ENCODE measurements around the gene THAP4. TPM values are rescaled to one million over a fixed set of nuclear protein-coding genes. Genes with fewer than 3 reads are reported as not detected.

Gene THAP4
- total and polyA plus RNA-seq, 3 experiments from 2014 or later: 42.3 to 51.9 (median 51.4) TPM

- H3K4me3 ChIP-seq (ENCODE audit: low read length): no peak overlapping the region
- peak overlapping the region in 2 of 8 donors; percentile 6 to 75 for H3K27ac Mint-ChIP-seq
- H3K27me3 Mint-ChIP-seq: no peaks in the 10 kb centered on the region
- no peaks in the 10 kb centered on the region for H3K9me3 Mint-ChIP-seq
- H3K27me3 ChIP-seq (ENCODE audit: insufficient read depth, low read length, poor library complexity, severe bottlenecking): no peaks in the 10 kb centered on the region
- H3K9me3 ChIP-seq (ENCODE audit: low read length): no peaks in the 10 kb centered on the region
- H3K27ac ChIP-seq (ENCODE audit: low read depth, low read length): no peak overlapping the region
- POLR2A ChIA-PET: no interaction called here
- H3K4me3 Mint-ChIP-seq: no peak overlapping the region
- H3K36me3 Mint-ChIP-seq: peaks cover 0 to 46% (median 0%) of the 10 kb centered on the region in 3 donors
- no peaks in the 10 kb centered on the region for H3K4me1 ChIP-seq (ENCODE audit: insufficient read depth, low read length)
- H3K4me1 Mint-ChIP-seq: peaks cover 6 to 36% (median 24%) of the 10 kb centered on the region in 3 donors
- peaks cover 21% of the 10 kb centered on the region for H3K36me3 ChIP-seq (ENCODE audit: insufficient read depth, low read length)
- CTCF ChIA-PET: no interaction called here
- DNase-seq: no peak
Measured at GRCh38 chr2:241649927-241650326, 13.0 kb upstream of the THAP4 start.

DNA sequence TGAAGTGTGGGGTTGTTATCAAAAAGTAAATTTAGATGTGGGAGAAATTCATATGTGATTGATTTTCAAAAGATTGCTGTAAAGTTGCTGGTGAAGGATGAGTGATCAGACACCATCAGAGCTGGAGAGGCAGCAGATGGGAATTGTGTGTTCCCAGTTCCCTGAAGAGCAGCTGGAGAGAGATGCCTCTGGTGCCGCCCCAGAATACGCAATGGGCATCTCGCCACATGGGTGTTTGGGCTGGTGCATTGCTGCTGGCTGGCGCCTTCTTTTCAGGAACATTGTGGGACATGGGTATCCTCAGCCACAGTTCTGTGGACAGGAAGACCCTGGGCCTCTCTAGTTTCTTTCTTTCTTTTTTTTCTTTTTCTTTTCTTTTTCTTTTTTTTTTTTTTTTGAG lies 12.4 kb upstream of the THAP4 start:
- ChIA-PET CTCF (no interaction called here), POLR2A (no interaction called here)
- Histone ChIP-seq H3K27ac (ENCODE audit: low read depth, low read length) (no peak overlapping the region), H3K9me3 (ENCODE audit: low read length) (no peaks in the 10 kb centered on the region), H3K36me3 (ENCODE audit: insufficient read depth, low read length) (peaks cover 20% of the 10 kb centered on the region), H3K27me3 (ENCODE audit: insufficient read depth, low read length, poor library complexity, severe bottlenecking) (no peaks in the 10 kb centered on the region), H3K4me1 (ENCODE audit: insufficient read depth, low read length) (no peaks in the 10 kb centered on the region), H3K4me3 (ENCODE audit: low read length) (no peak overlapping the region)
- no peaks in the 10 kb centered on the region for H3K27me3 Mint-ChIP-seq
- H3K4me3 Mint-ChIP-seq: no peak overlapping the region
- peaks cover 8 to 38% (median 24%) of the 10 kb centered on the region in 3 donors for H3K4me1 Mint-ChIP-seq
- peaks cover 0 to 40% (median 0%) of the 10 kb centered on the region in 3 donors for H3K36me3 Mint-ChIP-seq
- H3K27ac Mint-ChIP-seq: peak overlapping the region in 5 of 8 donors; percentile 32 to 85 (median 66)
- H3K9me3 Mint-ChIP-seq: no peaks in the 10 kb centered on the region
- no peak for DNase-seq

DNA sequence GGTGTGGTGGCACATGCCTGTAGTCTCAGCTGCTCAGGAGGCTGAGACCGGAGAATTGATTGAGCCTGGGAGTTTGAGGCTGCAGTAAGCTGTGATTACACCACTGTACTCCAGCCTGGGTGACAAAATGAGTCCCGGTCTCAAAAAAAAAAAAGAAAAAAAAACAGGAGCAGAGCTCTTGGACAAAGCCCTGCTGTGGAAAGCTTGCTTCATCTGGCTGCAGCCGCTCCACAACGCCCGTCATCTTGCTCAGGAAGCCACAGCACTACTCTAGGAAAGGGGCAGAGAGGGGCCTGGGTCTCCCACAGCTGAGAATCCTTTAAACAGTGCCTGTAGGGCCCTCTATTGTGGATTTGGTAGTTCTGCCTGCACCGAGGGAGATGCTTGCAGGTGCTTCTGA lies 11.5 kb upstream of the THAP4 start:
- CTCF ChIA-PET: no interaction called here
- no peaks in the 10 kb centered on the region for H3K4me1 ChIP-seq (ENCODE audit: insufficient read depth, low read length)

DNA sequence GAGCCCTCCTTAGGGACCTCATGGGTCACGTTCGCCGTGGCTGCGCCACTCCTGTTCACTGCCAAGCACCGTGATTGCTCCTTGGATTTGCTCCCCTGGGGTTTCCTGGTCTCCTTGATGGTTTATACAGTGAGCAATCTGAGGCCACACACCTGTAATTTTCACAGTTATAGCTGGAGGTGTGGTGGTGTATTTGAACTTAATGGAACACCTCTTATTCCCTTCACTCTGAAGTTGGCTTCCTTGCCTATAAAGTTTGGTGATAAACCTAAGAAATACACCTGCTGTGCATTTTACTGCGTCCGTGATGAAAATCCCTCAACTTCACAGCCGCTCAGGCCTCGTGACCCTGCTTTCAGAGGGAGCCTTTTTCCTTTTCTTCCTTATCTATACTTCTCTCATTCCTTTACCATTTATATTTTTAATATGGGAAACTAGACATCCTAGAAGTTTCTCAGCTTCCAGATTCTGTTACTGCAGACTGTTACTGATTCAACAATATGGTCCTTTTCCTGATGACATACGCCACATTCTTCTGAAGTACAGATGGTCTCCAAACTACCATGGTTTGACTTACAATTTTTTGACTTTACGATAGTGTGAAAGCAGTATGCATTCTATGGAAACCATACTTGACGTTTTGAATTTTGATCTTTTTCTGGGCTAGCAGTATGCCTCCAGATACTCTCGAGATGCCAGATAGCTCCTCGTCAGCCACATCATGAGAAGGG lies 9.1 kb upstream of the THAP4 start:
- Mint-ChIP-seq H3K27ac (peak overlapping the region in 1 of 8 donors; percentile 52), H3K36me3 (peaks cover 0 to 19% (median 0%) of the 10 kb centered on the region in 3 donors), H3K9me3 (no peaks in the 10 kb centered on the region), H3K27me3 (no peaks in the 10 kb centered on the region), H3K4me3 (no peak overlapping the region), H3K4me1 (peaks cover 15 to 65% (median 39%) of the 10 kb centered on the region in 3 donors)
- DNase-seq: no peak
- H3K4me3 ChIP-seq (ENCODE audit: low read length): no peak overlapping the region
- no peaks in the 10 kb centered on the region for H3K4me1 ChIP-seq (ENCODE audit: insufficient read depth, low read length)
- no peaks in the 10 kb centered on the region for H3K9me3 ChIP-seq (ENCODE audit: low read length)
- no peak overlapping the region for H3K27ac ChIP-seq (ENCODE audit: low read depth, low read length)
- H3K27me3 ChIP-seq (ENCODE audit: insufficient read depth, low read length, poor library complexity, severe bottlenecking): no peaks in the 10 kb centered on the region
- ChIA-PET CTCF (interaction anchor here (0.9 to 1.1 kb wide), 2 partner anchors 13 to 69 kb away, joined by 3 read pairs; no protein-coding TSS in a partner anchor), POLR2A (no interaction called here)
- H3K36me3 ChIP-seq (ENCODE audit: insufficient read depth, low read length): peaks cover 1% of the 10 kb centered on the region

More for the DNA sequence above, 11.5 kb upstream of the THAP4 start:
- Histone ChIP-seq H3K27me3 (ENCODE audit: insufficient read depth, low read length, poor library complexity, severe bottlenecking) (no peaks in the 10 kb centered on the region), H3K27ac (ENCODE audit: low read depth, low read length) (no peak overlapping the region), H3K4me3 (ENCODE audit: low read length) (no peak overlapping the region), H3K9me3 (ENCODE audit: low read length) (no peaks in the 10 kb centered on the region), H3K36me3 (ENCODE audit: insufficient read depth, low read length) (peaks cover 16% of the 10 kb centered on the region)
- H3K27me3 Mint-ChIP-seq: no peaks in the 10 kb centered on the region
- peaks cover 8 to 47% (median 24%) of the 10 kb centered on the region in 3 donors for H3K4me1 Mint-ChIP-seq
- no peaks in the 10 kb centered on the region for H3K9me3 Mint-ChIP-seq
- peaks cover 0 to 40% (median 0%) of the 10 kb centered on the region in 3 donors for H3K36me3 Mint-ChIP-seq
- DNase-seq: no peak
- H3K4me3 Mint-ChIP-seq: no peak overlapping the region
- POLR2A ChIA-PET: interaction anchor here (0.7 kb wide), 1 partner anchor 143 kb away, joined by 3 read pairs; no protein-coding TSS in a partner anchor
- peak overlapping the region in 1 of 8 donors; percentile 21 for H3K27ac Mint-ChIP-seq

DNA sequence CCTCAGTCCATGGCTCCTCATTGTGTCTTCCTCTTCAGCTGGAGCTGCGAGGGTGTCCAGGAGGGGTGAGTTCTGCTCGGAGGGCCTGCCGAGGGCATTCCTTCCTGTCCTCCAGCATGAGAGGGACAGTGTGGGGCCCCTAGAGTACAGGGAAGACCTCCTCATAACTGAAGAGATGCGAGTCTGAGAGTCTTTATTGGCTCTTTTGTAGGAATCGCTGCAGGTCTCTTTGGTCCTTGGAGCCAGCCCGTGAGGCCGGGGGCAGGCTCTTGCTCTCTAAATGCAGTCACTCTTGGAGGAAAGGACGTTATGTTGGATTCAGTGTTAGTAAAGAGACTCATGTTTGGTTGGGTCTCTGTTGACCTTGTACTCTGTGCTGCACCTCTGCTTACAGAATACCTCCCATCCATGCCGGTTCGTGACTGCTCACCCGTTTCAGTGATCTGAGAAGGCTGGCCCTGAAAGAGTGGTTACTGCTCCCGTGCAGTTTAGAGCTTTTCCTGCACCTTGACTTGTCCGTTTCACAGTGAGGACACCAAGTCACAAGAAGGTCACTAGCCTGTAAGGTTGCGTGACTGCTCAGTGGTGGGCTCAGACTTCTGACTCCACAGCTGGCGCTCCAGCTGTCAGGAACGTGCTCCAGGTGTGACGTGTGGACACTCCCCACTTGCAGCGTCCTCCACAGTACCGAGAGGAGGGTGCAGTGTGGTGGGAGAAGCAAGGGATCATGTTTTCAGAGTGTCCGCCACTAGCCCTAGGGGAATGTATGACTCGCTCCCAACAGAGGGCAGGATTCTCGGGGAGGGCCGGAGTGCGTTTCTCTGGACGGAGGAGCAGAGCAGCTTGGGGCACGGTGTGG lies 8.3 kb upstream of the THAP4 start:
- peak overlapping the region in 1 of 8 donors; percentile 26 for H3K27ac Mint-ChIP-seq
- ChIA-PET CTCF (no interaction called here), POLR2A (no interaction called here)
- H3K9me3 Mint-ChIP-seq: no peaks in the 10 kb centered on the region
- H3K9me3 ChIP-seq (ENCODE audit: low read length): no peaks in the 10 kb centered on the region
- peaks cover 20 to 69% (median 44%) of the 10 kb centered on the region in 3 donors for H3K4me1 Mint-ChIP-seq
- DNase-seq: no peak
- no peaks in the 10 kb centered on the region for H3K27me3 ChIP-seq (ENCODE audit: insufficient read depth, low read length, poor library complexity, severe bottlenecking)
- H3K4me1 ChIP-seq (ENCODE audit: insufficient read depth, low read length): no peaks in the 10 kb centered on the region
- no peak overlapping the region for H3K4me3 Mint-ChIP-seq
- no peak overlapping the region for H3K27ac ChIP-seq (ENCODE audit: low read depth, low read length)
- peaks cover 0 to 16% (median 0%) of the 10 kb centered on the region in 3 donors for H3K36me3 Mint-ChIP-seq
- no peak overlapping the region for H3K4me3 ChIP-seq (ENCODE audit: low read length)
- no peaks in the 10 kb centered on the region for H3K27me3 Mint-ChIP-seq
- no peaks in the 10 kb centered on the region for H3K36me3 ChIP-seq (ENCODE audit: insufficient read depth, low read length)

- Histone ChIP-seq H3K36me3 (ENCODE audit: insufficient read depth, low read length) (no peaks in the 10 kb centered on the region), H3K27ac (ENCODE audit: low read depth, low read length) (no peak overlapping the region), H3K4me3 (ENCODE audit: low read length) (no peak overlapping the region), H3K9me3 (ENCODE audit: low read length) (no peaks in the 10 kb centered on the region), H3K27me3 (ENCODE audit: insufficient read depth, low read length, poor library complexity, severe bottlenecking) (no peaks in the 10 kb centered on the region), H3K4me1 (ENCODE audit: insufficient read depth, low read length) (peaks cover 19% of the 10 kb centered on the region)
- Mint-ChIP-seq H3K27ac (peak overlapping the region in 6 of 8 donors; percentile 10 to 81 (median 42)), H3K4me1 (peaks cover 39 to 77% (median 51%) of the 10 kb centered on the region in 3 donors), H3K4me3 (peak overlapping the region in 1 of 7 donors; percentile 81), H3K36me3 (peaks cover 0 to 21% (median 0%) of the 10 kb centered on the region in 3 donors), H3K27me3 (no peaks in the 10 kb centered on the region), H3K9me3 (no peaks in the 10 kb centered on the region)
- ChIA-PET POLR2A (no interaction called here), CTCF (interaction anchor here (0.7 to 1.3 kb wide), 3 partner anchors 18 to 46 kb away, joined by 3 to 4 read pairs (median 3); partner anchors contain the start of gene DTYMK)
- no peak for DNase-seq
Measured at GRCh38 chr2:241641631-241642030, 4.7 kb upstream of the THAP4 start.

GRCh38 chr2:241640165-241640795 lies 3.3 kb upstream of the THAP4 start:
- Mint-ChIP-seq H3K27ac (peak overlapping the region in 6 of 8 donors; percentile 13 to 86 (median 44)), H3K9me3 (no peaks in the 10 kb centered on the region), H3K4me1 (peaks cover 44 to 72% (median 56%) of the 10 kb centered on the region in 3 donors), H3K27me3 (no peaks in the 10 kb centered on the region), H3K36me3 (peaks cover 0 to 17% (median 0%) of the 10 kb centered on the region in 3 donors), H3K4me3 (peak overlapping the region in 5 of 7 donors; percentile 4 to 83 (median 9))
- H3K27me3 ChIP-seq (ENCODE audit: insufficient read depth, low read length, poor library complexity, severe bottlenecking): no peaks in the 10 kb centered on the region
- CTCF ChIA-PET: no interaction called here
- no peak for DNase-seq
- no peaks in the 10 kb centered on the region for H3K36me3 ChIP-seq (ENCODE audit: insufficient read depth, low read length)
- POLR2A ChIA-PET: no interaction called here
- no peak overlapping the region for H3K4me3 ChIP-seq (ENCODE audit: low read length)
- H3K9me3 ChIP-seq (ENCODE audit: low read length): no peaks in the 10 kb centered on the region
- peaks cover 28% of the 10 kb centered on the region for H3K4me1 ChIP-seq (ENCODE audit: insufficient read depth, low read length)
- no peak overlapping the region for H3K27ac ChIP-seq (ENCODE audit: low read depth, low read length)

All from CD8-positive, alpha-beta memory T cell (primary cell).